GM12878 (cell line): ENCODE data around the gene TESK2. TPM values are rescaled to one million over a fixed set of nuclear protein-coding genes. Genes with fewer than 3 reads are reported as not detected.

Source experiments
- ATAC-seq: fragments of 200-7000 bp; cut with Tn5 transposase; 3 replicates; pipeline ENCODE4 v1.9.1; 2020; ENCODE audit warnings: mild to moderate bottlenecking, moderate library complexity
- BruUV-seq: library from RNA; stranded (reverse); fragments of 400-500 nt; replicated peaks from 2 replicates; lab custom pipeline; 2021; lab: Mats Ljungman, UMichigan
- CTCF ChIA-PET: fragments of 300-600 bp; sonication (Branson Sonifier 250); formaldehyde crosslinking; extraction: SDS; loops from one replicate; lab custom pipeline; 2021; ENCODE audit warnings: inconsistent platforms; lab: Yijun Ruan, JAX
- POLR2A ChIA-PET: fragments of 350-600 bp; formaldehyde crosslinking; extraction: SDS; loops from one replicate; lab custom pipeline; 2021; ENCODE audit warnings: inconsistent platforms; lab: Charles Lee
- RAD21 ChIA-PET: fragments of 300-600 bp; sonication (Branson Sonifier 250); formaldehyde crosslinking; loops from one replicate; lab custom pipeline; 2023; ENCODE audit warnings: antibody characterized with exemption; ENCODE audit not compliant: unreplicated experiment; lab: Charles Lee
- SMC1A ChIA-PET: fragments of 300-600 bp; sonication (Branson Sonifier 250); formaldehyde crosslinking; loops from one replicate; lab custom pipeline; 2023; ENCODE audit not compliant: unreplicated experiment, uncharacterized antibody; lab: Charles Lee
- DNase-seq: peaks from one replicate; pipeline ENCODE4 v3.0.0-alpha.2; 2011; ENCODE audit warnings: low read depth, low spot score
- FAIRE-seq: peaks from 3 replicates; lab custom pipeline; 2011; peaks lifted over from hg19 to GRCh38; lab: Jason Lieb, UNC
- H2AFZ ChIP-seq: 2 replicates; pipeline ENCODE4 v1.6.0; 2011; ENCODE audit warnings: low read depth, low read length, control low read depth; ENCODE audit not compliant: control insufficient read depth
- H3K27ac ChIP-seq: 2 replicates; pipeline ENCODE4 v1.5.1; 2011; ENCODE audit warnings: control low read depth; ENCODE audit not compliant: control insufficient read depth, insufficient read depth
- H3K27me3 ChIP-seq, 2 experiments: replicated peaks in 1 of 2; 2 replicates each; pipeline versions ENCODE4 v1.6.0 to v1.6.1; 2011; ENCODE audit warnings: low read length in 1 of 2; ENCODE audit not compliant: control insufficient read depth in 2 of 2, insufficient read depth in 2 of 2
- H3K36me3 ChIP-seq, 2 experiments: 2 replicates each; pipeline ENCODE4 v1.5.1; 2011; ENCODE audit warnings: low read length in 1 of 2; ENCODE audit not compliant: control insufficient read depth in 2 of 2, insufficient read depth in 2 of 2
- H3K4me1 ChIP-seq: 2 replicates; pipeline ENCODE4 v1.6.1; 2011; ENCODE audit warnings: mild to moderate bottlenecking, low read length, moderate library complexity, mixed read lengths; ENCODE audit not compliant: control insufficient read depth, insufficient read depth
- H3K4me2 ChIP-seq: 2 replicates; pipeline ENCODE4 v1.6.0; 2011; ENCODE audit warnings: control low read depth; ENCODE audit not compliant: control insufficient read depth, insufficient read depth
- H3K4me3 ChIP-seq: fragments of 200-600 bp; sonication (generic); 2 replicates; pipeline ENCODE4 v1.5.1; 2016
- H3K79me2 ChIP-seq: 2 replicates; pipeline ENCODE4 v1.6.0; 2011; ENCODE audit warnings: low read length; ENCODE audit not compliant: control insufficient read depth, insufficient read depth
- H3K9ac ChIP-seq: 2 replicates; pipeline ENCODE4 v1.8.0; 2011; ENCODE audit warnings: low read length, control low read depth, mixed read lengths; ENCODE audit not compliant: control insufficient read depth, insufficient read depth
- H3K9me3 ChIP-seq: replicated peaks from 3 replicates; pipeline ENCODE4 v1.5.1; 2011; ENCODE audit warnings: mild to moderate bottlenecking, low read length; ENCODE audit not compliant: control insufficient read depth, insufficient read depth
- H4K20me1 ChIP-seq: 2 replicates; pipeline ENCODE4 v1.6.0; 2011; ENCODE audit not compliant: control insufficient read depth, insufficient read depth
- IRF5 ChIP-seq: fragments of 450-650 bp; IDR thresholded peaks from 2 replicates; pipeline ENCODE4 v1.6.1; 2017; ENCODE audit warnings: borderline replicate concordance
- JUNB ChIP-seq: IDR thresholded peaks from 2 replicates; pipeline ENCODE4 v1.6.1; 2016; ENCODE audit warnings: antibody characterized with exemption, mild to moderate bottlenecking
- KLF5 ChIP-seq: fragments of 450-650 bp; IDR thresholded peaks from 2 replicates; pipeline ENCODE4 v1.6.1; 2014; ENCODE audit warnings: mild to moderate bottlenecking; ENCODE audit not compliant: partially characterized antibody
- MEF2A ChIP-seq: IDR thresholded peaks from 2 replicates; pipeline ENCODE4 v1.6.1; 2011; ENCODE audit warnings: low read depth, mild to moderate bottlenecking, low read length, moderate library complexity; ENCODE audit not compliant: insufficient read depth
- PML ChIP-seq: IDR thresholded peaks from 2 replicates; pipeline ENCODE4 v1.6.1; 2012; ENCODE audit warnings: low read length, inconsistent platforms
- POLR2A ChIP-seq: IDR thresholded peaks from 2 replicates; pipeline ENCODE4 v1.6.1; 2011; ENCODE audit warnings: low read depth, mild to moderate bottlenecking, low read length
- POU2F2 ChIP-seq: IDR thresholded peaks from 3 replicates; pipeline ENCODE4 v1.6.1; 2011; ENCODE audit warnings: low read depth, mild to moderate bottlenecking, low read length, borderline replicate concordance
- RUNX3 ChIP-seq: IDR thresholded peaks from 2 replicates; pipeline ENCODE4 v1.6.1; 2012; ENCODE audit warnings: low read length, inconsistent platforms
- ZNF217 ChIP-seq: fragments of 450-650 bp; IDR thresholded peaks from 2 replicates; pipeline ENCODE4 v1.6.1; 2017; ENCODE audit warnings: antibody characterized with exemption, mild to moderate bottlenecking
- WGBS: methylation state at CpG from one replicate; pipeline ENCODE4 v1.1.6; 2016; ENCODE audit warnings: low lambda C conversion rate; ENCODE audit not compliant: insufficient replicate concordance, insufficient coverage; ENCODE audit errors: missing lambda C conversion rate; 5-methylcytosine and 5-hydroxymethylcytosine counted together
- in situ Hi-C: fragments of 300-500 bp; cut with MboI; formaldehyde crosslinking; loops from 9 replicates; pipeline ENCODE4 v1.14.3; 2018; ENCODE audit warnings: mixed read lengths
- intact Hi-C: fragments of 100-400 bp; cut with micrococcal nuclease; formaldehyde crosslinking; loops from one replicate; pipeline ENCODE4 v1.14.2; 2022; ENCODE audit not compliant: unreplicated experiment
- polyA plus RNA-seq, 11 experiments: library from polyadenylated mRNA; depleted of rRNA in 4 of 11; unstranded in 6 of 11; stranded (reverse) in 5 of 11; fragments of >200 nt; fragmentation: Nextera tagmentation in 4 of 11; fragmentation: Illumina TruSeq in 1 of 11; extraction: Ambion mirVana in 4 of 11; extraction: Trizol in 1 of 11; gene quantifications; 1 replicate in 1 of 11; 2 replicates in 10 of 11; pipeline versions ENCODE4 v1.2.1 to v1.2.3, GENCODE V29; 2011 to 2016; ENCODE audit warnings: inconsistent platforms in 2 of 11, missing spikeins in 2 of 11, low read depth in 1 of 11
- total RNA-seq, 4 experiments: library from RNA; depleted of rRNA in 3 of 4; stranded (reverse); fragments of >200 nt in 3 of 4; fragmentation: Illumina TruSeq in 1 of 4; extraction: Trizol in 1 of 4; gene quantifications; 2 replicates each; pipeline versions ENCODE4 v1.2.1 to v1.2.3, GENCODE V29; 2013 to 2021
- TF ChIP-seq, protein P1 (sequence below): fragments of 450-650 bp; formaldehyde crosslinking; IDR thresholded peaks from 2 replicates; pipeline ENCODE4 v1.4.0; 2020; ENCODE audit warnings: mild to moderate bottlenecking, moderate library complexity
- TF ChIP-seq, protein P2 (sequence below): fragments of 450-650 bp; IDR thresholded peaks from 2 replicates; pipeline ENCODE4 v1.6.1; 2016; ENCODE audit warnings: mild to moderate bottlenecking

The TESK2 gene
- total and polyA plus RNA-seq, 10 of the 15 experiments (the other 5 are each of a cell fraction or from before 2014, with no cell fraction given): 2.2 to 10.0 (median 5.7) TPM

DNA sequence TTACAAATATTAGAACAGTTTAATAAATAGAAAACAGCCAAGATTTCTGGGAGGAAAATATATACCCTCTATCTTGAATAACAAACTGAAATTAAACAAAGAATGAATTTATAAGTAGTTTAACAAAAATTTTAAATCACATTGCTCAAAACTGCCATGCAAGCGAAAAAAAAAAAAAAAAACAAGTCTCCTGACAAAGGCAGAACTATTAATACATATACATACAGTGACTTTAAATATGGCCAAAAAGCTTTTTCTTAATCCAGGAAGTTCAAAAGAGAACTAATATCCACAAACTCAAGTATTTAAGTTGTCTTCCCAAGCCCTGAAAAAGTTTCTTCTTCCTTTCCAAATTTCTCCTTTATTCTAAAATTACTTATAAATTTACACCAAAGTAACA, 87.2 kb downstream of the TESK2 start (continued):
- TF ChIP-seq, protein P1, sequence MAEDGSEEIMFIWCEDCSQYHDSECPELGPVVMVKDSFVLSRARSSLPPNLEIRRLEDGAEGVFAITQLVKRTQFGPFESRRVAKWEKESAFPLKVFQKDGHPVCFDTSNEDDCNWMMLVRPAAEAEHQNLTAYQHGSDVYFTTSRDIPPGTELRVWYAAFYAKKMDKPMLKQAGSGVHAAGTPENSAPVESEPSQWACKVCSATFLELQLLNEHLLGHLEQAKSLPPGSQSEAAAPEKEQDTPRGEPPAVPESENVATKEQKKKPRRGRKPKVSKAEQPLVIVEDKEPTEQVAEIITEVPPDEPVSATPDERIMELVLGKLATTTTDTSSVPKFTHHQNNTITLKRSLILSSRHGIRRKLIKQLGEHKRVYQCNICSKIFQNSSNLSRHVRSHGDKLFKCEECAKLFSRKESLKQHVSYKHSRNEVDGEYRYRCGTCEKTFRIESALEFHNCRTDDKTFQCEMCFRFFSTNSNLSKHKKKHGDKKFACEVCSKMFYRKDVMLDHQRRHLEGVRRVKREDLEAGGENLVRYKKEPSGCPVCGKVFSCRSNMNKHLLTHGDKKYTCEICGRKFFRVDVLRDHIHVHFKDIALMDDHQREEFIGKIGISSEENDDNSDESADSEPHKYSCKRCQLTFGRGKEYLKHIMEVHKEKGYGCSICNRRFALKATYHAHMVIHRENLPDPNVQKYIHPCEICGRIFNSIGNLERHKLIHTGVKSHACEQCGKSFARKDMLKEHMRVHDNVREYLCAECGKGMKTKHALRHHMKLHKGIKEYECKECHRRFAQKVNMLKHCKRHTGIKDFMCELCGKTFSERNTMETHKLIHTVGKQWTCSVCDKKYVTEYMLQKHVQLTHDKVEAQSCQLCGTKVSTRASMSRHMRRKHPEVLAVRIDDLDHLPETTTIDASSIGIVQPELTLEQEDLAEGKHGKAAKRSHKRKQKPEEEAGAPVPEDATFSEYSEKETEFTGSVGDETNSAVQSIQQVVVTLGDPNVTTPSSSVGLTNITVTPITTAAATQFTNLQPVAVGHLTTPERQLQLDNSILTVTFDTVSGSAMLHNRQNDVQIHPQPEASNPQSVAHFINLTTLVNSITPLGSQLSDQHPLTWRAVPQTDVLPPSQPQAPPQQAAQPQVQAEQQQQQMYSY: no peak
- TF ChIP-seq RUNX3: no peak
- no peak for TF ChIP-seq POU2F2
- no peak for TF ChIP-seq KLF5
- no peak for TF ChIP-seq JUNB

GRCh38 chr1:45403298-45403697, 87.7 kb downstream of the TESK2 start:
- DNase-seq (no peak), FAIRE-seq (no peak), ATAC-seq (no peak)
- Histone ChIP-seq H2AFZ (no peak overlapping the region), H3K4me3 (no peak overlapping the region), H3K4me1 (no peaks in the 10 kb centered on the region), H3K4me2 (no peak overlapping the region), H3K27ac (no peak overlapping the region), H4K20me1 (no peaks in the 10 kb centered on the region), H3K27me3 (no peaks in the 10 kb centered on the region), H3K79me2 (no peaks in the 10 kb centered on the region), H3K9me3 (no peaks in the 10 kb centered on the region), H3K9ac (no peak overlapping the region), H3K36me3 (no peaks in the 10 kb centered on the region)
- TF ChIP-seq MEF2A: no peak
- TF ChIP-seq IRF5: no peak
- TF ChIP-seq, protein P2, sequence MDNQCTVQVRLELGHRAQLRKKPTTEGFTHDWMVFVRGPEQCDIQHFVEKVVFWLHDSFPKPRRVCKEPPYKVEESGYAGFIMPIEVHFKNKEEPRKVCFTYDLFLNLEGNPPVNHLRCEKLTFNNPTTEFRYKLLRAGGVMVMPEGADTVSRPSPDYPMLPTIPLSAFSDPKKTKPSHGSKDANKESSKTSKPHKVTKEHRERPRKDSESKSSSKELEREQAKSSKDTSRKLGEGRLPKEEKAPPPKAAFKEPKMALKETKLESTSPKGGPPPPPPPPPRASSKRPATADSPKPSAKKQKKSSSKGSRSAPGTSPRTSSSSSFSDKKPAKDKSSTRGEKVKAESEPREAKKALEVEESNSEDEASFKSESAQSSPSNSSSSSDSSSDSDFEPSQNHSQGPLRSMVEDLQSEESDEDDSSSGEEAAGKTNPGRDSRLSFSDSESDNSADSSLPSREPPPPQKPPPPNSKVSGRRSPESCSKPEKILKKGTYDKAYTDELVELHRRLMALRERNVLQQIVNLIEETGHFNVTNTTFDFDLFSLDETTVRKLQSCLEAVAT: no peak
- no peak for TF ChIP-seq PML
- TF ChIP-seq POLR2A: no peak
- no peak for TF ChIP-seq ZNF217
- CTCF ChIA-PET: interaction anchor here (0.6 kb wide), 1 partner anchor 479 kb away, joined by 3 read pairs; no protein-coding TSS in a partner anchor
- no TSS peak for BruUV-seq
- intact Hi-C loops (no loop called here), in situ Hi-C loops (no loop called here)
- WGBS: 61% methylated on average over 3 of the region's 3 CpGs
- SMC1A ChIA-PET: interaction anchor here (0.7 to 2.0 kb wide), 3 partner anchors 12 to 88 kb away, joined by 3 to 4 read pairs (median 3); partner anchors contain the start of gene TESK2
- RAD21 ChIA-PET: no interaction called here
- POLR2A ChIA-PET: interaction anchor here (0.7 kb wide), 1 partner anchor 1331 kb away, joined by 3 read pairs; no protein-coding TSS in a partner anchor
